Neural crest cell (in vitro differentiated cells): Measurements from ENCODE around the gene GPR158. TPM values are rescaled to one million over a fixed set of nuclear protein-coding genes. Genes with fewer than 3 reads are reported as not detected.

Experiments used
- DNase-seq: peaks from one replicate; pipeline ENCODE4 v3.0.0; 2021; ENCODE audit warnings: low read depth, mixed read lengths, low spot score
- H3K27ac Mint-ChIP-seq: one replicate; pipeline ENCODE4 v1.8.0; 2021; ENCODE audit warnings: mild to moderate bottlenecking, mixed read lengths; ENCODE audit not compliant: unreplicated experiment
- H3K27me3 Mint-ChIP-seq: 2 replicates; pipeline ENCODE4 v1.8.0; 2021; ENCODE audit warnings: low read depth, mild to moderate bottlenecking, mixed read lengths
- H3K36me3 Mint-ChIP-seq: 2 replicates; pipeline ENCODE4 v1.8.0; 2021; ENCODE audit warnings: low read depth, mild to moderate bottlenecking, mixed read lengths
- H3K4me1 Mint-ChIP-seq: 2 replicates; pipeline ENCODE4 v1.8.0; 2021; ENCODE audit warnings: mixed read lengths
- H3K4me3 Mint-ChIP-seq: one replicate; pipeline ENCODE4 v1.8.0; 2021; ENCODE audit warnings: mild to moderate bottlenecking, mixed read lengths
- H3K9me3 Mint-ChIP-seq: 2 replicates; pipeline ENCODE4 v1.8.0; 2021; ENCODE audit warnings: mixed read lengths
- CTCF ChIP-seq: fragments of 200-600 bp; sonication (generic); conservative IDR thresholded peaks from 2 replicates; pipeline ENCODE4 v1.5.0; 2021; ENCODE audit warnings: antibody characterized with exemption, mild to moderate bottlenecking
- total RNA-seq: library from RNA; stranded (reverse); gene quantifications from 2 replicates; pipeline ENCODE4 v1.2.1, GENCODE V29; 2021

The GPR158 gene
- total RNA-seq, 1 donor from 2014 or later = 0.26 TPM

GRCh38 chr10:25552283-25552919 lies 377.6 kb downstream of the GPR158 start:
- H3K36me3 Mint-ChIP-seq = no peaks in the 10 kb centered on the region
- no peak for TF ChIP-seq CTCF
- H3K9me3 Mint-ChIP-seq = peaks cover 6% of the 10 kb centered on the region
- no peak overlapping the region for H3K4me3 Mint-ChIP-seq
- H3K27ac Mint-ChIP-seq = no peak overlapping the region
- H3K27me3 Mint-ChIP-seq = no peaks in the 10 kb centered on the region
- DNase-seq = no peak
- peaks cover 7% of the 10 kb centered on the region for H3K4me1 Mint-ChIP-seq

DNA sequence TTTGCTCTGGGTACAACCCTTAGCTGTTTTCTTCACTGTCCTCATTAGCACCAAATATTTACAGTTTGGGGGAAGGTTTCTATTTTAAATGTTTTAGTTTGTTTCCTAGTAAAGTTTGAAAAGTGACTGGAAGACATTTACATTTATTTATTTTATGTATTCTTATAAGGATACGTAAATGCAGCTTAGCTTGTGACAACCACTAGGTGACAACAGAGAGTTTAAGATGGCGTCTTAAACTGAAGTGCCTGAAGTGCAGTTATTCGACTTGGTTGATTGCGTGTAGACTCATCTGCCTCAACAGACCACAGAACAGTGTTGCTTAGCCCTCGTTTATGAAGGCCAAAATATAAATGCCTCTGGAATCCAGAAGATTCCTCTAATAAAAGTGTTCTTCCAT lies 381.1 kb downstream of the GPR158 start:
- H3K27me3 Mint-ChIP-seq = no peaks in the 10 kb centered on the region
- H3K36me3 Mint-ChIP-seq = no peaks in the 10 kb centered on the region
- no peaks in the 10 kb centered on the region for H3K4me1 Mint-ChIP-seq
- no peak overlapping the region for H3K27ac Mint-ChIP-seq
- TF ChIP-seq CTCF = peak; percentile 39
- H3K4me3 Mint-ChIP-seq = no peak overlapping the region
- no peak for DNase-seq
- H3K9me3 Mint-ChIP-seq = peaks cover 4% of the 10 kb centered on the region

- no peaks in the 10 kb centered on the region for H3K27me3 Mint-ChIP-seq
- H3K36me3 Mint-ChIP-seq = no peaks in the 10 kb centered on the region
- no peak overlapping the region for H3K4me3 Mint-ChIP-seq
- H3K27ac Mint-ChIP-seq = no peak overlapping the region
- DNase-seq = no peak
- TF ChIP-seq CTCF = no peak
- peaks cover 3% of the 10 kb centered on the region for H3K9me3 Mint-ChIP-seq
- no peaks in the 10 kb centered on the region for H3K4me1 Mint-ChIP-seq
Observed at GRCh38 chr10:25556457-25556856, 381.7 kb downstream of the GPR158 start.

DNA sequence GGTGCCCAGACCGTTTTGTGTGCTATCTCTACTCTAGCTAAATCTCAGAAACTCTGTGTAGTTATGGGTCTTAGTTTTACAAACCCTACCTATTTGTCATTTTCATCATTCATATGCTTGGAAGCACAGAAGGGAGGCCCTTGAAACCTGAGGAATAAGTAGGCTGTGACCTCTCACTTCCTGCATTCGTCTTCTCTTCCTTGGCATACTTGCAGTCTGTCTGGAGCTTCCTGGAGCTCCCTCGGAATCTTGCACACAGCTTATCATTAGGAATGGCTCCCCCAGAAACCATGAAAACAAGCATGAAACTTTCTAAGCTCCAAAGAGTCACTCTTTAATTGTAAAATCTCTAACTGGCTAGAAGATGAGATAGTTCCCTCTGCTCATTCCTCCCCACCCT lies 382.3 kb downstream of the GPR158 start:
- no peak for DNase-seq
- H3K27ac Mint-ChIP-seq = no peak overlapping the region
- H3K4me3 Mint-ChIP-seq = no peak overlapping the region
- no peaks in the 10 kb centered on the region for H3K4me1 Mint-ChIP-seq
- H3K36me3 Mint-ChIP-seq = no peaks in the 10 kb centered on the region
- peaks cover 3% of the 10 kb centered on the region for H3K9me3 Mint-ChIP-seq
- no peak for TF ChIP-seq CTCF
- H3K27me3 Mint-ChIP-seq = no peaks in the 10 kb centered on the region

DNA sequence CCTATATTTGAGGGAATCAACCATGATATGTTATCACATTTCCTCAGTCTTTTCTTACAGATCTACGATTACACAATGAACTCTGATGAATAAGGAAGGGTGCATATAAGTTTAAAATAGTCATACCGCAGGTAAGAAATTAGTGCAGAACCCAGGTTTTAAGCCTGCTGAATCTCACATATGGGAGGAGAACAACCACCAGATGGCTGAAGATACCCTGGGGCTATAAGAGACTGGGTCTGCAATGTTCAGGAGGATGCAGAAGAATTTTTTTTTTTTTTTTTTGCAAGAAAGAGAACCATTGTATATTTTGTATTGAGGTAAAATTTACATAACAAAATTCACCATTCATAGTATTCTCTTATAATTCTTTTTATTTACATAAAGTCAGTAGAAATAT lies 387.0 kb downstream of the GPR158 start:
- Mint-ChIP-seq H3K27me3 (no peaks in the 10 kb centered on the region), H3K27ac (no peak overlapping the region), H3K4me3 (no peak overlapping the region), H3K9me3 (no peaks in the 10 kb centered on the region), H3K36me3 (no peaks in the 10 kb centered on the region), H3K4me1 (no peaks in the 10 kb centered on the region)
- no peak for DNase-seq
- TF ChIP-seq CTCF = no peak
